GM12873 (cell line): ENCODE data around the gene FRAS1.

Source experiments
- TF ChIP-seq, protein P1 (sequence below): IDR thresholded peaks from 2 replicates; pipeline ENCODE4 v1.5.1; 2012; ENCODE audit warnings: low read depth, mild to moderate bottlenecking, moderate library complexity, low read length, control low read depth; ENCODE audit not compliant: insufficient read depth; ENCODE audit errors: missing control alignments

The FRAS1 gene

DNA sequence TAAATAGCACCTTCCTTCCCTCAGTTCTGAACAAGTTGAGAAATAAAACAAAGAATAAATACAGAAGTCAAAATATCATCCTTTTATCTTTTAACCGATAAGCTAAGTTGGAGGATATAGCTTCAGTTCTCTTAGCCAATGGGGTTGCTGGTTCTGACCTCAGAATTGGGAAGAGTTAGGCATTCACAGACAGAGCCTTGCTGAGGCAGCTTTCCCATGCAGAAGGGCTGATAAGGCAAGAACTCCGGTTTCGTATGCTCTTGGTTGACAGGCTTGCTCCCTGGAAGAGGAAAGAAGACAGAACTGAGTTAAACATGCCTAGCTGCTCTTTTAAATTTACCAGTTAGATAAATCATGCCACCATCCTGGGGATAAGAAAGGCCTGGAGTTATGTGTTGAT lies 17.6 kb downstream of the FRAS1 start:
- TF ChIP-seq, protein P1, sequence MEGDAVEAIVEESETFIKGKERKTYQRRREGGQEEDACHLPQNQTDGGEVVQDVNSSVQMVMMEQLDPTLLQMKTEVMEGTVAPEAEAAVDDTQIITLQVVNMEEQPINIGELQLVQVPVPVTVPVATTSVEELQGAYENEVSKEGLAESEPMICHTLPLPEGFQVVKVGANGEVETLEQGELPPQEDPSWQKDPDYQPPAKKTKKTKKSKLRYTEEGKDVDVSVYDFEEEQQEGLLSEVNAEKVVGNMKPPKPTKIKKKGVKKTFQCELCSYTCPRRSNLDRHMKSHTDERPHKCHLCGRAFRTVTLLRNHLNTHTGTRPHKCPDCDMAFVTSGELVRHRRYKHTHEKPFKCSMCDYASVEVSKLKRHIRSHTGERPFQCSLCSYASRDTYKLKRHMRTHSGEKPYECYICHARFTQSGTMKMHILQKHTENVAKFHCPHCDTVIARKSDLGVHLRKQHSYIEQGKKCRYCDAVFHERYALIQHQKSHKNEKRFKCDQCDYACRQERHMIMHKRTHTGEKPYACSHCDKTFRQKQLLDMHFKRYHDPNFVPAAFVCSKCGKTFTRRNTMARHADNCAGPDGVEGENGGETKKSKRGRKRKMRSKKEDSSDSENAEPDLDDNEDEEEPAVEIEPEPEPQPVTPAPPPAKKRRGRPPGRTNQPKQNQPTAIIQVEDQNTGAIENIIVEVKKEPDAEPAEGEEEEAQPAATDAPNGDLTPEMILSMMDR, result no peak

DNA sequence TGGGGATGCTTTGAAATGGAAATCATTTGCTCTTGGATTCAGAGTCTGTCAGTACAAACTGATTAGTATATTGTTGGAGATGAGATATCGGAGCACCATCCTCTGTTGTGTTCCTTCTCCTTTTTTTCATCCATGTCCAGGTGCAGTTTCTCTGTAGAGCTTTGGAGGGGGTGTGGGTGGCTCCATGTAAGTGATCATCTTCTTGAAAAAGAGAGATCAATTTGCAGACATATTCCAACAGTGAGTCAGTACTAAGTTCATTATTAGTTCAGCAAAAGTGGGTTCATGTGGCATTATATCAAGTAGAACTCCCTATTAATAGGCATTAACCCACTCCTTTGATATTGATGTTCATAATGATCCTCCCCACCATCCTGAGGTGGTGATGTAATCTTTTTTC lies 18.9 kb downstream of the FRAS1 start:
- TF ChIP-seq, protein P1, result no peak

DNA sequence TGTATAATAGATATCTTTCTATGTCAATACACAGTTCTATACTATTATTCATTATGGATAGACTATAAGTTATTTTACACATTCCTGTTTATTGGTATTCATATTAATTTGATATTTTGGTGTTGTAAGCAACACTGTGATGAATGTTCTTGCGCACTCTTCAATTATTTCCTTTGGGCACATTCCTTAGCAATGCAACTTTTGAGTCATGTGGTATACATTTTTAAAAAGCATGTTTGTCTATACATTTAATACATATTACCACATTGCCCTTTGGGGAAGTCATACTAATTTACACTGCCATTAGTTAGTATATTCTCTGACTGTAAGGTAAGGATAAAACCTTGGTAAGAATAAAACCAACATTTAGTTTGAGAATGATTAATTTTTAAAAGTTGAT lies 21.0 kb downstream of the FRAS1 start:
- TF ChIP-seq, protein P1, result no peak

DNA sequence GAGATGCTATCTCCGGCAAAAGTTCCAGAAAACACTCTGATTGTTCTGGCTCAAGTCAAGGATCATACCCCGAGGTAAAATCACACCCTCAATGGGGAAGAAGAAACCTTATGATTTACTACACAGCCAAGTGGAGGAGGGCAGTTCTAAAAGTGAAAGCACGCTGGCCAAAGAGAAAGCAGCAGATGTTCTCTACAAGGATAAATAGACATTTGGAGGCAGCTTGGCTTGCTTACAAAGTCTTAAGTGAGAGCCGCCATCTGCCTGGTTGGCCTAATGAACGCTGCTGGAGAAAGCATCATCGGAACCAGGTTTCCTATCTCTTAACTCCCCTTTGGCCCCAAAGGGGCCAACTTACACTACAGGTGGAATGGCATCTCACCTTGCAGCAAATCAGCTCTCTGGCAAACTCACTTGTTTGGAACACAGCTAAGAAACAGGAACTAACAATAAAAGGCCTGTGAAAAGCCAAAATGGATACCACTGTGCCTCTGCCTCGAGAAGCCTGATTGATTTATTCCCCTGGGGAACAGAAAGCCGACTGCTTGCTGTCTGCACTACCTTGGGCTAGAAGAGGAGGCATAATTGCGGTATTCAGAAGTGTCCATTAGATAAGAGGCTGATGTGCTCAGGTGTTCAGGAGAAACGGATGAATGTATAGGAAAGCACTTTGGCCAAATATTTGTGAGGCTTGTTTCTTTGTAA lies 22.8 kb downstream of the FRAS1 start:
- TF ChIP-seq, protein P1, result no peak

DNA sequence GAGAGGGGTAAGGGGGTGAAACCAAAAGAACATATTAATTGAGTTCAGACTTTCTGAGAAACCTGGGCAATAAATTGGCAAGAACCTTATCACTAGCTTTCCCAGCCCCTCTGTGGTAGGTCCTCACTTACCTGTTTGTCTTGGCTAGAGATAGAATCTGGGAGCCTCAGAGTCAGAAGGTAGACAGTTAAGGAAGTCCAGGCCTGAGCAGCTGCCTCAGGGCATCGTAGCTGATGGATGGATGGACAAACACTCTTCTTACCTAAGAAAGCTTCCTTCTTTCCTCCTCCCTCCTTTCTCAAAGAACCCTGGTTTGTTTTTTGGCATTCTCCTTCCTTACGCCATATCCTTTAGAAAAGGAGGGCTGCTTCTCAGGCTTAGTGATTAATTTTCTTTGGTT lies 24.4 kb downstream of the FRAS1 start:
- TF ChIP-seq, protein P1, result no peak

DNA sequence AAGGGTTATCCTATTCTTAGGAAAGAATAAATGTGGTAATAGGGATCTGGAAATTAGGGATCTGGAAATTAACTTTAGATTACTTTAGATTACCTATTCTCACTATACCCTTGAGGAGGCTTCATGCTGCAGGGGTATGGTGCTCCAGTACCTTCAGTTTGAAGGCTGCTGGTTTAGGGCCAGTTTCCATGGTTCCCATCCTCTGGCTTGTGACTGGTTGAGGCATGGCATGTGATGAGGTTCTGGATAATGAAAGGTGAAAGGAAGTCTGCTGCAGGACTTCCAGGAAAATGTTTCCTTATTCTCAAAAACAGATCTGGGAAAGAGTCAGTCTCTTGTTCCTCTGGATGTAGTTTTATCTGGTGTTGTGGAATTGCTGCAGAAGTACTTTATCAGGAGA lies 25.9 kb downstream of the FRAS1 start:
- TF ChIP-seq, protein P1, result no peak

DNA sequence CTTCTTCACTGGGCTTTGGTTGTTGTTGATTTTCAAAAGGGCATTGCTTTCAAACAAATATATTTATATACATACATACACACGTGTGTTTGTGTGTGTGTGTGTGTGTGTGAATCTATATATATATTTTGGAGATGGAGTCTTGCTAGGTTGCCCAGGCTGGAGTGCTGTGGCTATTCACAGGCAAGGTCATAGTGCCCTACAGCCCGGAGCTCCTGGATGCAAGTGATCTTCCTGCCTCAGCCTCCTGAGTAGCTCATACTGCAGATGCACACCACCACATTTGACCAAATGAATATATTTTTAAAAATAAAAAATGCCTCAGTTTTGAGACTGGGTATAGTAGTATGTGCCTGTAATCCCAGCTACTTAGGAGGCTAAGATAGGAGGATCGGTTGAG lies 34.4 kb downstream of the FRAS1 start:
- TF ChIP-seq, protein P1, result no peak
